GM21717 (cell line): ENCODE data around the gene MSL3.

Source experiments
- ATAC-seq: cut with Tn5 transposase; IDR thresholded peaks from one replicate; pipeline ENCODE4 v1.9.1; 2021; ENCODE audit warnings: mild to moderate bottlenecking, moderate library complexity; ENCODE audit not compliant: unreplicated experiment

The MSL3 gene

GRCh38 chrX:11759172-11759460, 1.1 kb downstream of the MSL3 start:
- no peak for ATAC-seq

- ATAC-seq = peak; percentile 75
Observed at GRCh38 chrX:11759461-11760311, 1.6 kb downstream of the MSL3 start.

- ATAC-seq = no peak
Observed at GRCh38 chrX:11760958-11761357, 2.9 kb downstream of the MSL3 start.

GRCh38 chrX:11764602-11765067, 6.6 kb downstream of the MSL3 start:
- ATAC-seq = no peak

GRCh38 chrX:11765449-11765848, 7.4 kb downstream of the MSL3 start:
- no peak for ATAC-seq

GRCh38 chrX:11766487-11766886, 8.4 kb downstream of the MSL3 start:
- no peak for ATAC-seq

GRCh38 chrX:11768039-11768438, 10.0 kb downstream of the MSL3 start:
- ATAC-seq = peak; percentile 70

- peak; percentile 77 for ATAC-seq
Observed at GRCh38 chrX:11770320-11770719, 12.3 kb downstream of the MSL3 start.

- no peak for ATAC-seq
Observed at GRCh38 chrX:11778230-11778629, 20.2 kb downstream of the MSL3 start.

- peak; percentile 56 for ATAC-seq
Observed at GRCh38 chrX:11781133-11781532, 23.1 kb downstream of the MSL3 start.

GRCh38 chrX:11781734-11782370, 23.8 kb downstream of the MSL3 start:
- ATAC-seq = no peak

GRCh38 chrX:11784543-11784942, 26.5 kb downstream of the MSL3 start:
- no peak for ATAC-seq

- ATAC-seq = no peak
Observed at GRCh38 chrX:11786862-11787261, 28.8 kb downstream of the MSL3 start.

GRCh38 chrX:11787564-11787963, 29.5 kb downstream of the MSL3 start:
- no peak for ATAC-seq

GRCh38 chrX:11789809-11790208, 31.8 kb downstream of the MSL3 start:
- ATAC-seq = peak; percentile 46

GRCh38 chrX:11791090-11791489, 33.1 kb downstream of the MSL3 start:
- no peak for ATAC-seq

- ATAC-seq = no peak
Observed at GRCh38 chrX:11791537-11791936, 33.5 kb downstream of the MSL3 start.

GRCh38 chrX:11792461-11793421, 34.7 kb downstream of the MSL3 start:
- peak; percentile 89 for ATAC-seq

- ATAC-seq = no peak
Observed at GRCh38 chrX:11793734-11794133, 35.7 kb downstream of the MSL3 start.

GRCh38 chrX:11813341-11813740, 55.3 kb downstream of the MSL3 start:
- ATAC-seq = no peak
